Gastroesophageal sphincter (tissue), 4 donors: Measurements from ENCODE around the gene GGA3. TPM values are rescaled to one million over a fixed set of nuclear protein-coding genes. Genes with fewer than 3 reads are reported as not detected.

Source experiments
- ATAC-seq: fragments of 150-250 bp; one replicate; pipeline ENCODE4 v1.9.1; 2016; ENCODE audit warnings: mild to moderate bottlenecking, moderate library complexity
- H3K27ac ChIP-seq, 4 donors: fragments of 200-600 bp; sonication (generic) in 3 of 4; 1 replicate in 3 of 4; 2 replicates in 1 of 4; pipeline ENCODE4 v1.5.1; 2016 to 2019
- H3K27me3 ChIP-seq: fragments of 200-600 bp; sonication (generic); one replicate; pipeline ENCODE4 v1.5.1; 2019
- H3K36me3 ChIP-seq, 2 donors: fragments of 200-600 bp; sonication (generic); one replicate each; pipeline ENCODE4 v1.5.1; 2019; ENCODE audit warnings: control low read depth in 1 of 2
- H3K4me1 ChIP-seq, 3 donors: fragments of 200-600 bp; sonication (generic); 1 replicate in 2 of 3; 2 replicates in 1 of 3; pipeline ENCODE4 v1.5.1; 2016 to 2019; ENCODE audit warnings: control low read depth in 2 of 3
- H3K4me3 ChIP-seq, 2 donors: fragments of 200-600 bp; sonication (generic); one replicate each; pipeline ENCODE4 v1.5.1; 2019; ENCODE audit warnings: mild to moderate bottlenecking in 1 of 2, moderate library complexity in 1 of 2
- H3K9me3 ChIP-seq, 3 donors: fragments of 200-600 bp; sonication (generic); one replicate each; pipeline ENCODE4 v1.5.1; 2017 to 2019; ENCODE audit warnings: control low read depth in 2 of 3
- CTCF ChIP-seq, 4 experiments: fragments of 200-600 bp in 2 of 4; fragments of 450-650 bp in 2 of 4; sonication (generic) in 1 of 4; IDR thresholded peaks; one replicate each; pipeline ENCODE4 v1.5.1; 2017 to 2019; ENCODE audit warnings: antibody characterized with exemption in 4 of 4, mild to moderate bottlenecking in 2 of 4, moderate library complexity in 2 of 4
- EP300 ChIP-seq: sonication (generic); formaldehyde crosslinking; IDR thresholded peaks from one replicate; pipeline ENCODE4 v1.6.1; 2017; ENCODE audit warnings: antibody characterized with exemption, mild to moderate bottlenecking
- POLR2A ChIP-seq, 2 donors: fragments of 450-650 bp; IDR thresholded peaks; one replicate each; pipeline ENCODE4 v1.6.1; 2017; ENCODE audit warnings: antibody characterized with exemption in 2 of 2, mild to moderate bottlenecking in 2 of 2, moderate library complexity in 1 of 2
- POLR2AphosphoS5 ChIP-seq: sonication (generic); formaldehyde crosslinking; IDR thresholded peaks from one replicate; pipeline ENCODE4 v1.6.1; 2017; ENCODE audit warnings: antibody characterized with exemption
- WGBS, 2 donors: methylation state at CpG; one replicate each; pipeline ENCODE4 v1.1.5; 2018; ENCODE audit warnings: low coverage in 1 of 2; 5-methylcytosine and 5-hydroxymethylcytosine counted together
- total RNA-seq, 4 donors: library from RNA; depleted of rRNA; stranded (reverse); fragments of >200 nt; gene quantifications; one replicate each; pipeline ENCODE4 v1.1.0, GENCODE V29; 2016

GGA3 gene
- total RNA-seq, 4 donors from 2014 or later, result 19.5 to 27.8 (median 24.5) TPM

GRCh38 chr17:75194879-75195278 is 66.5 kb downstream of the GGA3 start:
- WGBS, 2 donors, result 69 to 75% methylated on average over 3 to 4 of the region's 5 CpGs
- H3K9me3 ChIP-seq, result no peaks in the 10 kb centered on the region
- H3K27me3 ChIP-seq, result no peaks in the 10 kb centered on the region
- no peaks in the 10 kb centered on the region for H3K36me3 ChIP-seq
- no peak overlapping the region for H3K27ac ChIP-seq
- H3K4me3 ChIP-seq, result no peak overlapping the region
- ATAC-seq, result no peak
- TF ChIP-seq EP300, result no peak
- TF ChIP-seq CTCF (IDR thresholded peaks at IDR 0.05), result no peak
- TF ChIP-seq POLR2AphosphoS5, result no peak
- no peak for TF ChIP-seq POLR2A (IDR thresholded peaks at IDR 0.05)
- H3K4me1 ChIP-seq, result no peaks in the 10 kb centered on the region

GRCh38 chr17:75191584-75191983 is 69.8 kb downstream of the GGA3 start:
- H3K36me3 ChIP-seq, result no peaks in the 10 kb centered on the region
- H3K27ac ChIP-seq, result no peak overlapping the region
- H3K9me3 ChIP-seq, result no peaks in the 10 kb centered on the region
- no peak for ATAC-seq
- H3K27me3 ChIP-seq, result no peaks in the 10 kb centered on the region
- H3K4me3 ChIP-seq, result no peak overlapping the region
- no peak for TF ChIP-seq CTCF (IDR thresholded peaks at IDR 0.05)
- TF ChIP-seq EP300, result no peak
- no peak for TF ChIP-seq POLR2A (IDR thresholded peaks at IDR 0.05)
- TF ChIP-seq POLR2AphosphoS5, result no peak
- 44 to 56% methylated on average over 2 to 4 of the region's 4 CpGs for WGBS, 2 donors
- no peaks in the 10 kb centered on the region for H3K4me1 ChIP-seq

GRCh38 chr17:75188614-75189013 is 72.8 kb downstream of the GGA3 start:
- TF ChIP-seq POLR2A (IDR thresholded peaks at IDR 0.05) (no peak), POLR2AphosphoS5 (no peak), EP300 (no peak), CTCF (IDR thresholded peaks at IDR 0.05) (no peak)
- Histone ChIP-seq H3K27ac (no peak overlapping the region), H3K9me3 (no peaks in the 10 kb centered on the region), H3K27me3 (no peaks in the 10 kb centered on the region), H3K4me3 (no peak overlapping the region), H3K36me3 (no peaks in the 10 kb centered on the region), H3K4me1 (peaks cover 0 to 3% (median 0%) of the 10 kb centered on the region in 3 donors)
- no peak for ATAC-seq
- WGBS, 2 donors, result 84 to 89% methylated on average over 5 to 6 of the region's 6 CpGs

Other genes starting within 250 kb of the GGA3 start
- gene MRPL58, start 248.9 kb downstream of the GGA3 start, total RNA-seq, result 100 to 1,000 TPM in 1 of 4 donors, 10 to 100 TPM in 3; 36.6 to 112 (median 50.5) TPM
- gene ATP5PD, start 214.6 kb downstream of the GGA3 start, total RNA-seq, result 100 to 1,000 TPM; 213 to 337 (median 307) TPM
- gene KCTD2, start 214.4 kb downstream of the GGA3 start, total RNA-seq, result 10 to 100 TPM; 27.1 to 39.7 (median 28.8) TPM
- 1 to 10 TPM; 4.0 to 6.9 (median 5.2) TPM for gene SLC16A5, start 173.7 kb downstream of the GGA3 start, total RNA-seq
- 1 to 10 TPM; 2.4 to 6.1 (median 3.9) TPM for gene ARMC7, start 151.6 kb downstream of the GGA3 start, total RNA-seq
- 100 to 1,000 TPM in 2 of 4 donors, 10 to 100 TPM in 2; 74.5 to 121 (median 99.6) TPM for gene NT5C, start 129.9 kb downstream of the GGA3 start, total RNA-seq
- gene JPT1, start 107.1 kb downstream of the GGA3 start, total RNA-seq, result 10 to 100 TPM in 3 of 4 donors, 1 to 10 TPM in 1; 9.3 to 48.5 (median 25.0) TPM
- 10 to 100 TPM; 67.7 to 95.2 (median 69.9) TPM for gene SUMO2, start 78.6 kb downstream of the GGA3 start, total RNA-seq
- gene NUP85, start 55.9 kb downstream of the GGA3 start, total RNA-seq, result 10 to 100 TPM; 19.6 to 62.3 (median 22.3) TPM
- 10 to 100 TPM; 35.0 to 46.4 (median 38.3) TPM for gene MRPS7, start 273 bp upstream of the GGA3 start, total RNA-seq
- gene MIF4GD, start 9.6 kb upstream of the GGA3 start, total RNA-seq, result 10 to 100 TPM; 28.5 to 50.7 (median 44.4) TPM
- gene SLC25A19, start 27.8 kb upstream of the GGA3 start, total RNA-seq, result 10 to 100 TPM in 3 of 4 donors, 1 to 10 TPM in 1; 7.3 to 14.5 (median 13.4) TPM
- 100 to 1,000 TPM in 2 of 4 donors, 10 to 100 TPM in 2; 80.6 to 113 (median 97.6) TPM for gene GRB2, start 144.1 kb upstream of the GGA3 start, total RNA-seq
- 10 to 100 TPM; 31.0 to 50.3 (median 42.8) TPM for gene TMEM94, start 195.0 kb upstream of the GGA3 start, total RNA-seq